SW 1271 (cell line): ENCODE measurements around the gene TP53I11.

Source experiments
- DNase-seq, 2 experiments: peaks; one replicate each; lab custom pipeline; 2025; lab: John Stamatoyannopoulos, UW

The TP53I11 gene

DNA sequence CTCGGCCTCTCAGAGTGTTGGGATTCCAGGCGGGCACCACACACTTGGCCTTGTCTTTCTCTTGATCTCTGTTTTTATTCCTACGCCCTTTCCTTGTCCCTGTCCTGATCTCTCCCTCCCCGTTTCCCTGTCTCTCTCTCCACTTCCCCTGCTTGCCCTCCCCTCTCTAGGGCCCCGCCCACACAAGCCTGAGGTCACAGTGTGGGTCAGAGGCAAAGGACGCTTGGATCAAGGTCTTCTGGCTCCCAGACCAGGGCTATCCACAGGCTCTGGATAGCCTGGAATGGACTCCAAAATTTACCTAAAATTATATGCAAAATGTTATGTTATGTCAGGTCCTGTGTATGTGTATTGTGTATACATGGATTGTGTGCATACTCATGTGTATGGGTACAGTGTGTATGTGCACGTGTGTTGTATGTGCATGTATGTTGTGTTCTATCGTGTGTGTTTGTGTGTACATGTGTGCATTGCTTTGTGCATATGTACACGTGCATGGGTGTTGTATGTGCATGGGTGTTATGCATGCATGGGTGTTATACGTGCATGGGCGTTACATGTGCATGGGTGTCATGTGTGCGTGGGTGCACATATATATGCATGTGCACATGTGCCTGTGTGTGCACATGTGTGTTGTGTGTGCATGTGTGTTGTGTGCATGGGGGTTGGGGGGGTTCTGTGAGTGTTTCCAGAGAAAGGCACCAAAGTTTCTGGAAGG is 38.3 kb downstream of the TP53I11 start:
- no peak for DNase-seq

DNA sequence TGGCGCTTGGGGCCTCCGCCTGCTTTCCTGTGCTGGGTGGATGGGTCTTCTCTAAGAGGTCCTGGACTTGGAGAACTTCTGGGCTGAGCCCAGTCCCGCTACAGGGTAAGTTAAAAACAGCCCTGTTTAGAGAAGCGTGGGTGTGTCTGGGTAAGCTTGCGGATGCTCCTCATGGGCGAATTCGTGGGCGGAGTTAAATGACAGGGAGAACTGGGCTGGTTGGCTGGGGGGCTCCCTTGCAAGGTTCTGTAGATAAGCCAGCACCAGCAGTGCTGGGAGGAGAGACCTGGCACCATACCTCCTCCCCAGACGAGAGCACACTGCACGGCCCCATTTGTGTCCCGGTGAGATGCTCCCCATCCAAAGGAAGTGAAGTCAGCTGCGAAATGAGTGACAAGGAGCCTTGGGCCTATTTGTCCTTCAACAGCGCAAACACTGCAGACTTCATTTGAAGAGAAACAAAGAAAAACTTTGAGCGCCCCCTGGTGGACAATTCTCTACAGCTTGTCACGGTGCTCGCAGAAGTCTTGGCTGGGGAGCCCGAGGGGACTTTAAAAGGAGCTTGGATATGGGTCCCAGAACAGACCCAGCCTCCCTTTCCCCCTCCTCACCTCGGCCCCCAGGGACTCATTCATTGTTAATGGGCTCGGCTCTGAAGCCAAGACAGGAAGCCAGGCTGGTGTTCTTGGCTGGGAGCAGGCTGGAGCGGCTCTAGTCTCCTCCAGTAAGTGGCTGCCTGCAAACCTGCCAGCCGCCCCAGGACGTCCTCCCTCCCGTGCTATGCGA is 39.5 kb downstream of the TP53I11 start:
- DNase-seq = peak; percentile 24 to 64

DNA sequence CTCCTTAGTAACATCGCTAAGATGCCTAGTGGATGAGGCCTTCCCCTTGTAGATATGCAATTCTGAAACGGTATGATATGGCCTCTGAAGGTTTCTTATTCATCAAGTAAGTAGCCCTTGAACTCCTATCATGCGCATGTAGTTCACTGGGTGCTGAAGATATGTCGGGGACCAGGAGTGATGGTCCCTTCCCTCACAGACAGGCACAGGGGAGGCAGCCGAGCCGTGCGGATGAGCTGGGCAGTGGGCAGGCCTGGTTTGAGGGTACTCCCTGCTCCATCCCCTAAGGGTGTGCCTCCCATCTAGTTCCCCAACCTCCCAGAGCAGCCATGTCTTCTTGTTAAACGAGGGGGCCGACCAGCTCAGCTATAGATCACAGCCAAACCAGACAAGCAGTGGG is 40.1 kb downstream of the TP53I11 start:
- DNase-seq = no peak

DNA sequence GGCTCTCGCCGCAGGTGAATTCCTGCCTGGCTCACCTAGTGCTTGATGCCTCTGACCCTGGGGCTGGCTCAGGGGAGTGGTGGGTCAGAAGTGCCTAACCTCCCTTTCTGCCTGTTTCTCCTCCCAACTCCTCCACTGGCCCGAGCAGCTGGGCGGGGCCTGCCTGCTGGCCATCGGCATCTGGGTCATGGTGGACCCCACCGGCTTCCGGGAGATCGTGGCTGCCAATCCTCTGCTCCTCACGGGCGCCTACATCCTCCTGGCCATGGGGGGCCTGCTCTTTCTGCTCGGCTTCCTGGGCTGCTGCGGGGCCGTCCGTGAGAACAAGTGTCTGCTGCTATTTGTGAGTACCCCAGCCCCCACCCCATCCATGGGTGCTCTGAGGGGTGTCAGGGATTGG is 41.1 kb downstream of the TP53I11 start:
- DNase-seq = no peak

DNA sequence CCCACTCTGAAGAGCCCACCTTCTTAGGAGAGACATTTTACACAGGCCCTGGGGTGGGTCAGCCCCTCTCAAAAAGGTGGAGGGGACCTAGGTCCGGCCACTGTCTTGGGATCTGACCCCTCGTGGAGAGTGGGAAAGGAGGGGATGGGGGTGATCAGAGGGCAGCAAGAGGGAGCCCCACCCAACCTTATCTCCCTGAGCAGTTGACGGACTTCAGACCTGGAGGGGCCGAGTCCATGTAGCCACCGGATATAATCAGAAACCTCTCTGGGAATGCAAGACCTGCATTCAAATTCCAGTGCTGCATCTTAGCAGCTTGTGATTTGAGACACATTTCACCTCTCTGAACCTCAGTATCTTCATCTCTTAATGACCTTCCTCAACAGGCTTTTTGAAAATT is 44.0 kb downstream of the TP53I11 start:
- no peak for DNase-seq

DNA sequence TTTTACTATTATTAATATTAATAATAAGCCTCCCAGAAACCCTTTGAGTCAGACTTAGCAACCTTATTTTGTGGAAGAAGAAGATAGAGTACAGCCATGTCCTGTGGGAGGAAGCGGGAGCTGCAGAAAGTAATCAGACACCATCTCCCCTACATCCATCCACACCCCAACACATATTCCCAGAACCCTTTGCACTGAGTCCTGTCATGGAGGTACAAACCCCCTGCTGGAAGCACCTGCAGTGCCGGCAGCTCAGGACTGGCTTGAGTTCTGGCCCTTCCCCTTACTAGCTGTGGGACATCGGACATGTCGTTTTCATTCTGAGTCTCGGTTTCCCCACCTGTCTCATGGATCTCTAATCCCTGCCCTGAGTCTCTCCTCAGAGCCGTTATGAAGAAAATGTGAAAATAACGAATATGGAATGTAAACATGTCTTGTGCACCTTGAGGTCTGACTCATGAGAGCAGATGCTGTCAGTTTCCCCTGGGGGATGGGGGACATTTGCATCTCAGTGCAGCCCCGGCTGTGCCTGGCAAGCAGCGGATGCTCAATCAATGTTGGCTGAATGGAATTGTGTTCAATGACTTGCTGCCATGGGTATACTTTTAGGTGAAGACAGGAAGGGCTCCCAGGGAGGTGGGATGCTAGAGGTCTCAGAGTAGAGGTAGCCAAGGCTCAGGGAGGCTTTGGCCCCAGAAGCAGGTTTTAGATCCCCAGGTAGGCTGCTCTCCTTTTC is 45.4 kb downstream of the TP53I11 start:
- DNase-seq = no peak

DNA sequence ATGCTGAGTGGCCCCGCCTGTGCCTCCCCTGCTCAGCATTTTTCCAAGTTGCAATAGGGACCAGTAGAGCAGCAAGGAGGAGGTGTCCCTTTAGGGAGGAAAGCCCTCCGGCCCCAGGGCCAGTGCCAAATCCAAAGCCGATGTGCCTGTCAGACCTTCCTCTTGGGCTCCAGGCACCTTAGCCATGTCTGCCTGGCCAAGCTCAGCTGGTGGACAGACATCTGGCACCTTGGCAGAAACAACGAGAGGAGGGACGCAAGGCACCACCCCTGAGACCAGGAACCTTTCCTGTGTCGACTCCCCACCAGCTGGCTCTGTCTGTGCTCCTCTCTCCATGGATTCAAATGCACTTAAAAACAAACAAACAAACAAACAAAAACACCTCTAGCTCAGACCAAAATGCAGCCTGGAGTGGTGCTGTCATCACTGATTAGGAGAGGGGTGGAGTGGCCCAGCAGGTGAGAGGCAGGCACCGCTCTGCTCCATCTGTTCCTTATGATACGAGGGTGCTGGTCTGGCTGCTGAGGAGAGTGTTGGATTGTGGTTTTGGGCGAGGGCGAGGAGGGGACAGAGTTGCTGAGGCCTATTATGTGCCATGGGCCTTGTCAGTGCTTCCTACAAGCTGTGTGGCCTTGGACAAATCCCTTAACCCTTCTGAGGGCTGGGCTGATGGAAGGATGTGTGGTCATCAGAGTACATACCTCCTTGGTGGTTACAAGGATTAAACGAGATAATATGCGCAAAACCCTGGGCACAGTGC is 46.2 kb downstream of the TP53I11 start:
- DNase-seq = no peak

DNA sequence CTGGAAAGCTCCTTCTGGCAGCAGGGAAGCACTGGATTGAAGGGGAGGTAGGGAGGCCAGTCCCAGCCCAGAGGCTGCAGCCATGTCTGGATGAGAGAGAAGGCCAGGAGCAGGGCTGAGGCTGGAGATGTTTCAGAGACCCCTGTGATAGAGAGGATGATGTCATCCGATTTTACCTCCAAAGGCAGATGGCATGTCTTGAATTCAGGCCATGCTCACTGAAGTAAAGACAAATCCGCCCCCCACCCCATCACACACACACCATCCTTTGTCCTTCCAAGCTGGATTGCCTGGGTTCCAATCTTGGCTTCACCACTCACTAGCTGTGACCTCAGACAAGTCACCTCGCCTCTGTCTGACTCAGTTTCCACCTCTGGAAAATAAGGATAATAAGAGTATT is 47.2 kb downstream of the TP53I11 start:
- no peak for DNase-seq

DNA sequence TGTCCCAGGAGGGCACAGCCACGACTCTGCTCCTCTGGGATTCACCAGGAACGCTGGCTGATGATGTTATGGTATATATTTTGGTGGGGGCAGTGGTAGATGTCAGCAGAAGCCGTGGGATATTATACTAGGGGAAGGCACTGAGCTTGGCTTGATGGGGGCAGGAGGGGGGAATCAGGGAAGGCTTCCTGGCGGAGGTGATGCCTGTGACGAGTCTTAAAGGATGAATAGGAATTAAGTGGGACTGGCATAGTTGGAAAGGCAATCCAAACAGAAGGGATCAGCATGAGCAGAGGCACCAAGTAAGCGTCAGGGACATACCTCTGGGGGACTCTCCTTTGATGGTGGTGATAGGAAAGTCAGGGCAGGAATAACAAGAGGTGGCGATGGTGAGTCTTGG is 47.6 kb downstream of the TP53I11 start:
- DNase-seq = no peak

DNA sequence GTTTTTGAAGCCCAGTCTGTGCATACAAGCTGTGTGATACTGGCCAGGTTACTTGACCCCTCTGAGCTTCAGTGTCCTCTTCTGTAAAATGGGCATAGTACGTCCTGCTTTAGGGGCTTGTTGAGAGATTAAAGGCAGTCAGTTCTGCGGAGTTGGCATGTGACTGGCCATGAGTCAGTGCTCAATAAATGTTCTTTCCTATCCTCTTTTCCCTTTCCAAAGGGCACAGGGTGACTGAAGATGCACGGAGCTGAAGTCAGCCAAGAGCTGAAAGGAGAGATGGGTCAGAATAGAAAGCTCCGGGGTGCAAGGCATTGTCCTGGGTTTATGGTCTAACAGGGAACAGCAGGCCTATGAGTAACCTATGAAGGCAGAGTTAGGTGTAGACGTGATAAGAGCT is 48.9 kb downstream of the TP53I11 start:
- DNase-seq = no peak

DNA sequence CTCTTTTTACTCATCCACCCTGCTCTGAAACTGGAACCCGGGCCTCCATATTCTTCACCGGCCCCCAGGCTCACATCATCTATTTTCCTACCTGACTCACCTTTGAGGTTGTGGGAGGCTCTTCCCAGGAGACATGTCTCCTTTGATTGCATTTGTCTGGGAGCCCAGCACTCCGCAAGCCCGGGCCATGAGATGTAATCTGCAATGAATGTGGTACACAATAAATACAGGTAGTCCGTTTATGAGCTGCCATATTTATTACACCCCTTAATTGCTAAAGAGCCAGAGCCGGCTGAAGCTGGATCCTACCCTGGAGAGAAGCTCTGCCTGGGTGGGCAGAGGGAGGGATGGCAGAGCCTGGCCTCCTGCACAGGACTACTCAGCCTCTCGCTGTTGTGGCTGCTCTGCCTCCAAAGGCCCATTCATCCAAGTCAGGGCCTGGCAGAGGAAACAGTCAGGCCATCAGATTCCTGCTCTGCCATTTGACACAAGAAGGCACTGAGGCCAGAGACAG is 49.5 kb downstream of the TP53I11 start:
- DNase-seq = no peak

DNA sequence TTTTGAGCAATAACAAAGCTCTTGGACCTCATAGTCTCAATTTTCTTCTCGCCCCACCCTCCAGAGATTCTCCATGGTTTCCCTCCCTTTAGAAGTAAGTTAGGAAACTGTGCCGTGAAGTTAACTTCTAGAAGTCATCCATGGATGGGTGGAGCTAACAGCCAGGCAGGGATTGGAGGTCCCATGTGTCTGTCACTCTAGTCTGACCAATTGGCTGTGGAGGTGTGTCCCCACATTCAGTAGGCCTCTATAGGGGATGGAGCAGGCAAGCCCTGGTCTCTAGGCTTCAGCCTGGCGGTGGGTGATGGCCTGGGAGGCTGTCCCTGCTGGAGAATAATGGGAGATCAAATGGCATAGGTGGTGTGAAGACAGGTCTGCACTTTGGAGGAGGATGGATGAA is 50.7 kb downstream of the TP53I11 start:
- DNase-seq = peak in 1 of 2 experiments; percentile 37

DNA sequence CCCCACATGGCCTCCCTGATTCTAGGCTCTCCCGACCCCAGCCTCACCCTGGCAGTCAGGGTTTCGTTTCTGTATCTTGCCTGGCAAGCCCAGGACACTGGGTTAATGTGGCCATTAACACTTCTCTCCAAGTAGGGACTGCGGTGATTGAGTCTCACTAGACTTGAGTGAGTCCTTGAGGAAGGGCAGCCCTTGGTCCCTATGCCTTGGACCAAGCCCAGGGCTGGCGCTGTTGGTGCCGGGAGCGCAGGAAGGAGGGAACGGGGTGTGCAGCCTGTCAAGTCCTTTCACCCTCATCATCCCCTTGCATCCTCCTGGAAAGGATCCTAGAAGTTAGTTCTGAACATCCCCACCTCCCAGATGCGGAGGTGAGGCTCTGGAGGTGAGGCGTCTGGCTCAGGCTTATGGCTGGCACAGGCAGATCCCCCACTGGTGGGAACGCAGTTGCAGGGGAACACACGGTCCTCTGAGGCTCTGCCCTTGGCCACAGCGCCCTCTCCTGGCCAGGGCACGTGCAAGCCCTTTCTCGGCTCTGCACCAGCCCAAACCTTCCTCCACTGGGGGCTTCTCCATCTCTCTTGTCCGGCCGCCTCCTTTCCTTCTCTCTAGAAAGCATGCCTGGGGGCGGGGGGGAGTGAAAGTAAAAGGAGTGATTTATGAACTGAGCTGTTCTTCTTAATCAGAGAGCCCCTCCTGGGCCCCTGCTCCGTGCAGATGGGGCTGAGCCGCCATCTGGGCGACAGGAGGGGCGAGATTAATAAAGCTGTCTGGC is 56.7 kb downstream of the TP53I11 start:
- peak in 1 of 2 experiments; percentile 11 for DNase-seq

DNA sequence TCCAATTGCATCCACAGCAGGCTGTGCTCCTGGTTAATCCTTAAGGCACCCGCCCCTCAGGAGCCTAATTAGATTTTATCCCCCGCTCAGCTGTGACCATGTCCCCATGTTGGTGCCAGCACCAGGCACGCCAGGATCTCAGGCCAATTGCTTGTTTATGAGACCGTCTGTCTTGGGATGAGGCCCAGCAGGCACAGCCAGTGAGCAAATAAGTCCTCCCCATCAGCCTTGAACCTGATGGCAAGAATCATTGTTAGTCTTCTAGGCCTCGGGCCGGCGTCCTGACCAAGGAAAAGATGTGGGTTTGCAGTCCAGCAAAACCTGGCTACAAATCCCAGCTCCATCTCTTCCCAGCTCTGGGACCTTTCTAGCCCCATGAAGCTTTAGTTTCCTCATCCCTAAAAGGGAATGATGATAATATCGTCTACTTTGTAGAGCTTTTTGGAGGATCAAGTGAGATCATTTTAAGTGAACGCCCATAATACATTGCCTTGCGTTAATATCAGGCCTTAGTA is 57.3 kb downstream of the TP53I11 start:
- no peak for DNase-seq

DNA sequence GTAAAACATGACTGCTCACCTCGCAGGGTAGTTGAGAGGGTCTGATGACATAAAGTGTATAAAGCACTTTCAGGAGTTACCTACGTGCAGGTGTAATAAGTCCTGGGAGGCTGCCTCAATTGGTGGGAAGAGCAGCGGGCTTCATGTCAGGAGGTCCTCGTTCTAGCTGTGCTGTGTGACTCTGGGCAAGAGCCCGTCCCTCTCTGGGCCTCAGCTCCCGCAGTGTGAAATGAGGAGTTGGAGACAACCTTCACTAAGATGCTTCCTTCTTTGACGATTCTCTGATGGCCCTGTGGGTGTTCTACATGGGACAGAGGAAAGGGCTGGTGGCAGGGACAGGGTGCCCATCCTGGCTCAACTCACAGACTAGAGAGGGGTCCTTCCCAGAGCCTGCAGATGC is 57.8 kb downstream of the TP53I11 start:
- no peak for DNase-seq

DNA sequence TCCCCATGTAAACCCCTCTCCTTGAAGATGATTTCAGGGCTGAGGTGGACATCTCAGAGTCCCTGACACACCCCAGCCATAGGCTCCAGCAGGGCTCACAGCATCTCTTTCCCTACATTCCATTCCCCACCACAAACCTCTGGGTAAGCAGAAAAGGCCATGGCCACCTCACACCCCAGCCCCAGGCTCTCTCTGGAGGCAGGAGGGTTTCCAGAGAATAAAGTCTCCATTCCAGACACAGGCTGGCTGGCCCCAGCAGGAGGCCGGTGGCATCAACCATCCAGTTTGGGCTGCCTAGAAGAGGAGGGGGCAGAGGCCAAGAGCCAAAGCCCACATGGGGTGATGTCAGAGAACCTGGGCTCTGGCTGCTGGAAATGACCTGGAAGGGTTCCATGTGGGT is 61.4 kb downstream of the TP53I11 start:
- no peak for DNase-seq

DNA sequence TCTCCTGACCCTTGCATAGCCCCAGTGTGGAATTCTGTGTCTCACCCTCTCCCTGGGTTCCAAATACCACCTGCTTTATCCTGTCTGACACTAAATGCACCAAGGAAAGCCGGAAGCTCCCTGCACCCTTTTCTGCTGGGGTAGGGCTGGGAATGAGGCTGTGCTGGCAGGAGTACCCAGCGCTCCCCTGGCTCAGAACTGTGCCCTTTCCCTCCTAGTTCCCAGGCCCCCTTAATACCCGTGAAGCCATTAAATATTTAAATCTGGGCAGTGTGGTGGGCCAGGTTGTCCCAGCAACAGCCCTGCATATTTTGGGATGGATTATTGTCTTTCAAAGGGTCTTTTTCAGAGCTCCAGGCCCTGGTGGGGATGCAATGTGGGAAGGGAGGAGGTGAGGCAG is 63.0 kb downstream of the TP53I11 start:
- no peak for DNase-seq

DNA sequence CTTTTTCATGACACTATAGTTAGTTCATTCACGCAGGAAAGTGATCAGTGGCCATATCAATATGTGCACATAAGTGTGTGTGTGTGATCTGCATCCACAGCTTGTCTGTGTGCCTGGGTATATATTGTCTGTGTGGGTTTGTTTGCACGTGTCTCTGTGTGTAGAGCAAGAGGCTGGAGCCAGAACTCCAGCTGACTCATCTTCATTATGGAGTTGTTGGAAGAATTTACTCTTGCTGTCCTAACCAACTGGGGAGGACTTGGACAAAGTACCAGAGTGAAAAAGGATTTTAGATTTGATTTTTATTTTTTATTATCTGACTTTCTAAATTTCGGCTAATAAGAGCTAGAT is 63.9 kb downstream of the TP53I11 start:
- DNase-seq = no peak

DNA sequence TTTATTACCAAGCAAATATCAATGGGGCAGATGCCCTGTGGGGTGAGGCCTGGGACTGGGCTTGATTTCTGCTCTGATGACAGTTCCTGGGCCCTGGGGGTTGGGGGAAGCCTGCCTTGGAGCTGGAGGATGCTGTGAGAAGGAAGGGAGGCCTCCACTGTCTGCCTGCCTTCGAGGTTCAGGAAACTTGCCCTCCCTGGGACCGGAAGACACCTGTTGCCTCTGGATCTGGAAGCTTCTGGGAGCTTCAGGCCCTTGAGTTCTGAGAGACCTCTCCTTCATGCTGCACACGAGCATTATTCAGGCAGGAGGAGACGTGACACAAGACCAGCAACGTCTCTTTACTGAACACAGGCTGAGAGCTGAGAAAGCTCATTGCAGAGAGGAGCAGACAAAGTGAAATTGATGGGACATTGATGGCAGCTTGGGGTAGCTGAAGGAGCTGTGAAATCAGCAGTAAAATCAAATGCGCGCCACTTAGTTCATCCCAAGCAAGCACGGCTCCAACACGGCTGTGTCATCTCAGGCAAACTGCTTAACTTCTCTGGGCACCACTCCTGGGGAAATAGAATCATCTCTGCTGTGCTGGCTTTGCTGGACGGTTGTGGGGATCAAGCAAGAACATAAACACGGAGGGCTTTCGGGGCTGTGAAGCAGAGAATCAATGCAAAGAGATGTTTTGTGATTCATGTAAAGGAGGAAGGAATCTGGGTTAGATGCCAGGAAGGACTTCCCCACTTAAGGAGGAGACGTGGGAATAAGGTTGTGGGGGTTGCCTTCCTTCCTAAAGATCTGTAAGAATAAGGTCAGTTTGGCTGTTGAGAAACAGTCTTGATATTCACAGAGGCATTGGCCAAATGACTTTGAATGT is 64.5 kb downstream of the TP53I11 start:
- DNase-seq = no peak
